ENCODE data around the gene COL18A1.

Gene COL18A1

DNA sequence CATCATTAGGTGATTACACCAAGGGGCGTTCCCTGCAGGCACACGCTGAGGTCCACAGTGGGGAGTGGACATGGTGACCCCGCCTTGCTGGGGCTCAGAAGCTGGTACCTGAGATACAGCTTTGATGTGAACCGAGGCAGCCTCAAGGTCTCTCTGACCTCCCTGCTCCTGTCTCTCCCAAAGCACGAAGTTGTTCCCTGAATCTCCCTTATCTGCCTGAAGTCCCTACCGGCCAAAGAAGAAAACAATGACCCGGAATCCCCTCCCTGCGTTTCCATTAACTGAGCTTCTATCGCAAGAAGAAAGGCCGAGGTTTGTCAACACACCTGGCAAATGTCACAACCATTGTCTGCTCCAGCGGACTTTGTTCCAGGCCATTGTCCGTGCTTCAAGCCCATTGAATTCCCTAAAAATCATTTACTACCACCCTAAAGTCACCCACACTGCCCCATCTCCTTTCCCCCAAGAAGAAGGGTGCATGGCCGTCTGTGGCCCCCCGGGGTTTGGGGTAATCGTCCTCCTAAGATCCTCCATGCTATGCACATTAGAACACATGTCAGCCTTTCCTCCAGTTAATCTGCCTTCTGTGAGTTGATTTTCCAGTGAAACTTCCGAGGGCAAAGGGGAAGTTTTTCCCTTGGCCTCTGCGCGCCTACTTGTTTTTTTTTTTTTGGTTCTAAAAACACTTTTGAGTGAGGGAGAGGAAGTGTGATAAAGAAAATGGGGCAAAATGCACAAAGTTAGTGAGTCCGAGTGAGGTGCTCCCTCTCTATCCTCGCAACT lies 48.1 kb upstream of the COL18A1 start:
- H3K4me1 ChIP-seq (ENCODE audit: insufficient read depth, low read length): no peaks in the 10 kb centered on the region
- H2AFZ ChIP-seq (ENCODE audit: low read depth, low read length): no peak overlapping the region
- no peaks in the 10 kb centered on the region for H3K36me3 ChIP-seq (ENCODE audit: insufficient read depth, low read length)
- DNase-seq (no peak), ATAC-seq (ENCODE audit: insufficient read depth, low read depth) (no peak)
- no peak for TF ChIP-seq EZH2 (IDR thresholded peaks at IDR 0.05; ENCODE audit: borderline replicate concordance, low read depth, low read length, severe bottlenecking)
- TF ChIP-seq, protein P1, sequence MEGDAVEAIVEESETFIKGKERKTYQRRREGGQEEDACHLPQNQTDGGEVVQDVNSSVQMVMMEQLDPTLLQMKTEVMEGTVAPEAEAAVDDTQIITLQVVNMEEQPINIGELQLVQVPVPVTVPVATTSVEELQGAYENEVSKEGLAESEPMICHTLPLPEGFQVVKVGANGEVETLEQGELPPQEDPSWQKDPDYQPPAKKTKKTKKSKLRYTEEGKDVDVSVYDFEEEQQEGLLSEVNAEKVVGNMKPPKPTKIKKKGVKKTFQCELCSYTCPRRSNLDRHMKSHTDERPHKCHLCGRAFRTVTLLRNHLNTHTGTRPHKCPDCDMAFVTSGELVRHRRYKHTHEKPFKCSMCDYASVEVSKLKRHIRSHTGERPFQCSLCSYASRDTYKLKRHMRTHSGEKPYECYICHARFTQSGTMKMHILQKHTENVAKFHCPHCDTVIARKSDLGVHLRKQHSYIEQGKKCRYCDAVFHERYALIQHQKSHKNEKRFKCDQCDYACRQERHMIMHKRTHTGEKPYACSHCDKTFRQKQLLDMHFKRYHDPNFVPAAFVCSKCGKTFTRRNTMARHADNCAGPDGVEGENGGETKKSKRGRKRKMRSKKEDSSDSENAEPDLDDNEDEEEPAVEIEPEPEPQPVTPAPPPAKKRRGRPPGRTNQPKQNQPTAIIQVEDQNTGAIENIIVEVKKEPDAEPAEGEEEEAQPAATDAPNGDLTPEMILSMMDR (IDR thresholded peaks at IDR 0.05; ENCODE audit: borderline replicate concordance, extremely low read depth, low read length, poor library complexity, severe bottlenecking): no peak
- no peaks in the 10 kb centered on the region for H3K79me2 ChIP-seq (ENCODE audit: insufficient read depth, low read length)
- peaks cover 12% of the 10 kb centered on the region for H3K27me3 ChIP-seq (ENCODE audit: insufficient read depth, low read length, poor library complexity)
- H3K4me3 ChIP-seq (ENCODE audit: low read depth in 1 of 2, low read length in 2 of 2): no peak overlapping the region
- H3K9me3 ChIP-seq (ENCODE audit: insufficient read depth, low read length, severe bottlenecking): no peaks in the 10 kb centered on the region
- H4K20me1 ChIP-seq (ENCODE audit: insufficient read depth, low read length): peaks cover 2% of the 10 kb centered on the region; the same call in 1 of the 2 replicates
- no peak overlapping the region for H3K4me2 ChIP-seq (ENCODE audit: insufficient read depth, low read length)
- no peak overlapping the region for H3K27ac ChIP-seq (ENCODE audit: low read length)
- no peak overlapping the region for H3K9ac ChIP-seq (ENCODE audit: low read depth, low read length)

DNA sequence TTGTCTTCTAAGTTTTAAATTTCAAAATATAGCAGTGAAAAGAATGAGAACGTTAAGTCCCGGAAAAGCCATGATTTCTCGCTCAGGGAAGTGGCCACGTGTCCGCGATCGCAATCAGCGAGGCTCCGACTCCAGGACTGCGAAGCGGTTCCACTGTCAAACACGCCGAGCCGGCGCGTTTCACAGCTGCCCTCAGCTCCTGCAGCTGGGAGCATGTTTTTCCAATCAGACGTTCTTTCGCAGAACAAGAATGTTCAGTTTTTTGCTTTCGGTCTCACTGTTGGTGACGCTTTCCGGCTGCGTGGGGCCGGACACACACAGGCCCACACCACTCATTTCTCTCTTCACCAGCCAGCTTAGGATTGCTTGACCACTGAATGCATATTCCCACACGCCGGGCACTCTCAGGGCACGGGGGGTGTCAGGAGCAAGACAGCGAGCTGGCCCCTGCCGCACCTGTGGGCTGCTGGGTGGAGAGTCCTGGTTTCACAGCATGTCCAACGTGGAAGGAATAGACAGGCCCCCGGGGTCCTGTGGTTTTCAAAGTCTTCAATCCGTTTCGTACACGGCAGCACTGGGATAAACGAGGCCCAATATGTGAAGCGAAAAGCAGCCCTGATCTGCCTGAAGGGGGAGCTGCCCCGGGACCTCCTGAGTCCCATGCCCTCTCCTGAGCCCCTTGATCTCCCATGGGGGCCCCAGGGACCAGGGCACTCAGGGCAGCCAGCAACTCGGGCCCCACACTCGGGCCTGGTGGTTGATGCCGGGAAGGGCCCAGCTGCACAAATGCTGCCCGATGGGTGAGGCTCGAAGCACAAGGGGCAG lies 47.3 kb upstream of the COL18A1 start:
- no peak overlapping the region for H3K9ac ChIP-seq (ENCODE audit: low read depth, low read length)
- ATAC-seq (ENCODE audit: insufficient read depth, low read depth) (no peak), DNase-seq (no peak)
- peaks cover 6% of the 10 kb centered on the region; the same call in 1 of the 2 replicates for H4K20me1 ChIP-seq (ENCODE audit: insufficient read depth, low read length)
- no peaks in the 10 kb centered on the region for H3K9me3 ChIP-seq (ENCODE audit: insufficient read depth, low read length, severe bottlenecking)
- H3K4me1 ChIP-seq (ENCODE audit: insufficient read depth, low read length): no peaks in the 10 kb centered on the region
- H3K27me3 ChIP-seq (ENCODE audit: insufficient read depth, low read length, poor library complexity): peaks cover 12% of the 10 kb centered on the region
- TF ChIP-seq, protein P1 (IDR thresholded peaks at IDR 0.05; ENCODE audit: borderline replicate concordance, extremely low read depth, low read length, poor library complexity, severe bottlenecking): no peak
- no peak for TF ChIP-seq EZH2 (IDR thresholded peaks at IDR 0.05; ENCODE audit: borderline replicate concordance, low read depth, low read length, severe bottlenecking)
- no peak overlapping the region for H3K27ac ChIP-seq (ENCODE audit: low read length)
- H3K36me3 ChIP-seq (ENCODE audit: insufficient read depth, low read length): no peaks in the 10 kb centered on the region
- no peak overlapping the region for H3K4me3 ChIP-seq (ENCODE audit: low read depth in 1 of 2, low read length in 2 of 2)
- no peak overlapping the region for H3K4me2 ChIP-seq (ENCODE audit: insufficient read depth, low read length)
- H3K79me2 ChIP-seq (ENCODE audit: insufficient read depth, low read length): no peaks in the 10 kb centered on the region
- H2AFZ ChIP-seq (ENCODE audit: low read depth, low read length): no peak overlapping the region

DNA sequence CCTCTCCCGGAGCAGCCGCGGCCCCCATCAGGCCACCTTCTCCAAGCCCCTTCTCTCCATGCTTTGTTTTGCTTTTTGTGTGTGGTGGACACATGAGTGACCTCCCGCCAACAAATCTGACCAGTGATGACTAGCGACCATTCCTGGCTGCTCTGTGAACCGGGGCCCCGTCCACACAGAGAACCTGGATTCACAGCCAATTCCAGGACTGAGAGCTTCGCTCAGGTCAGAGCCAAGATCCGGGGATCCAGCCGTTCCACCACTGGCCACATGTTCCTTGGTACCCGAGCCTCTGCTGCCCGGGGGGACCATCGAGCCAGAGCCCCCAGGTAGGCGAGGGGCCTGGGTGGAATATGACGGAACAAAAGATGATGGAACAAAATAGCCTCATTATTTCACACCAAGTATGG lies 46.7 kb upstream of the COL18A1 start:
- Histone ChIP-seq H3K9ac (ENCODE audit: low read depth, low read length) (no peak overlapping the region), H2AFZ (ENCODE audit: low read depth, low read length) (no peak overlapping the region), H3K4me3 (ENCODE audit: low read depth in 1 of 2, low read length in 2 of 2) (no peak overlapping the region), H3K4me1 (ENCODE audit: insufficient read depth, low read length) (no peaks in the 10 kb centered on the region), H3K27ac (ENCODE audit: low read length) (no peak overlapping the region), H3K36me3 (ENCODE audit: insufficient read depth, low read length) (no peaks in the 10 kb centered on the region), H3K4me2 (ENCODE audit: insufficient read depth, low read length) (no peak overlapping the region), H4K20me1 (ENCODE audit: insufficient read depth, low read length) (peaks cover 6% of the 10 kb centered on the region; the same call in 1 of the 2 replicates), H3K9me3 (ENCODE audit: insufficient read depth, low read length, severe bottlenecking) (no peaks in the 10 kb centered on the region), H3K79me2 (ENCODE audit: insufficient read depth, low read length) (no peaks in the 10 kb centered on the region), H3K27me3 (ENCODE audit: insufficient read depth, low read length, poor library complexity) (peaks cover 12% of the 10 kb centered on the region)
- no peak for TF ChIP-seq EZH2 (IDR thresholded peaks at IDR 0.05; ENCODE audit: borderline replicate concordance, low read depth, low read length, severe bottlenecking)
- TF ChIP-seq, protein P1 (IDR thresholded peaks at IDR 0.05; ENCODE audit: borderline replicate concordance, extremely low read depth, low read length, poor library complexity, severe bottlenecking): no peak
- ATAC-seq (ENCODE audit: insufficient read depth, low read depth) (no peak), DNase-seq (no peak)
